ENCODE data around the gene KCNH8.

DNA sequence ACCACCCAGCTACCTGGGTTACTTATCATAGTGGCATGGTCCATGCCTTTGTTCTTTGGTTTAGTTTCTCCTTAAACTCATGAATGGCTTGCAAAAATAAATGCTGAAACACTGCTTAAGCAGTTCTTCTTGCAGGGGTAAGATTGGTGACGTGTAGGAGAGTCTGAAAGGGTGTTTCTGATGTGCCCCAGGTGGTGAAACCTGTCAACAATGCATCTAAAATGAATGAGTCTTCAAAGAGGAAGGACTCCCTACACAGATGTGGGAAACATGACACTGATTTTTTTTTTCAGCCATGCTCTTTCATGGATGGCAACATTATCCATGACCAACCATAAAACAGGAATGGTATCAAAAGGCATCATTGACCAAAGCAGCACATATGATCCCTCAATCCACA is 72.0 kb downstream of the KCNH8 start:
- TF ChIP-seq NR2C2 (IDR thresholded peaks at IDR 0.05; ENCODE audit: borderline replicate concordance, control insufficient read depth, insufficient read length, low read depth) = no peak
- TF ChIP-seq CREM (IDR thresholded peaks at IDR 0.05; ENCODE audit: low read depth) = no peak
- TF ChIP-seq, protein P1, sequence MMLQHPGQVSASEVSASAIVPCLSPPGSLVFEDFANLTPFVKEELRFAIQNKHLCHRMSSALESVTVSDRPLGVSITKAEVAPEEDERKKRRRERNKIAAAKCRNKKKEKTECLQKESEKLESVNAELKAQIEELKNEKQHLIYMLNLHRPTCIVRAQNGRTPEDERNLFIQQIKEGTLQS (IDR thresholded peaks at IDR 0.05; ENCODE audit: borderline replicate concordance, extremely low read depth, low read depth, low read length) = no peak
- no peak for TF ChIP-seq RCOR1 (conservative IDR thresholded peaks at IDR 0.05; ENCODE audit: low read depth, low read length)
- TF ChIP-seq DPF2 (IDR thresholded peaks at IDR 0.05) = no peak
- no peak for TF ChIP-seq POLR2A (IDR thresholded peaks at IDR 0.05; ENCODE audit: low read depth, low read length)
- TF ChIP-seq, protein P2, sequence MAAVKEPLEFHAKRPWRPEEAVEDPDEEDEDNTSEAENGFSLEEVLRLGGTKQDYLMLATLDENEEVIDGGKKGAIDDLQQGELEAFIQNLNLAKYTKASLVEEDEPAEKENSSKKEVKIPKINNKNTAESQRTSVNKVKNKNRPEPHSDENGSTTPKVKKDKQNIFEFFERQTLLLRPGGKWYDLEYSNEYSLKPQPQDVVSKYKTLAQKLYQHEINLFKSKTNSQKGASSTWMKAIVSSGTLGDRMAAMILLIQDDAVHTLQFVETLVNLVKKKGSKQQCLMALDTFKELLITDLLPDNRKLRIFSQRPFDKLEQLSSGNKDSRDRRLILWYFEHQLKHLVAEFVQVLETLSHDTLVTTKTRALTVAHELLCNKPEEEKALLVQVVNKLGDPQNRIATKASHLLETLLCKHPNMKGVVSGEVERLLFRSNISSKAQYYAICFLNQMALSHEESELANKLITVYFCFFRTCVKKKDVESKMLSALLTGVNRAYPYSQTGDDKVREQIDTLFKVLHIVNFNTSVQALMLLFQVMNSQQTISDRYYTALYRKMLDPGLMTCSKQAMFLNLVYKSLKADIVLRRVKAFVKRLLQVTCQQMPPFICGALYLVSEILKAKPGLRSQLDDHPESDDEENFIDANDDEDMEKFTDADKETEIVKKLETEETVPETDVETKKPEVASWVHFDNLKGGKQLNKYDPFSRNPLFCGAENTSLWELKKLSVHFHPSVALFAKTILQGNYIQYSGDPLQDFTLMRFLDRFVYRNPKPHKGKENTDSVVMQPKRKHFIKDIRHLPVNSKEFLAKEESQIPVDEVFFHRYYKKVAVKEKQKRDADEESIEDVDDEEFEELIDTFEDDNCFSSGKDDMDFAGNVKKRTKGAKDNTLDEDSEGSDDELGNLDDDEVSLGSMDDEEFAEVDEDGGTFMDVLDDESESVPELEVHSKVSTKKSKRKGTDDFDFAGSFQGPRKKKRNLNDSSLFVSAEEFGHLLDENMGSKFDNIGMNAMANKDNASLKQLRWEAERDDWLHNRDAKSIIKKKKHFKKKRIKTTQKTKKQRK (IDR thresholded peaks at IDR 0.05; ENCODE audit: low read depth, low read length) = no peak
